GM18508 (cell line): ENCODE data around the gene RACK1.

Source experiments
- ATAC-seq: cut with Tn5 transposase; IDR thresholded peaks from one replicate; pipeline ENCODE4 v1.9.1; 2021; ENCODE audit warnings: moderate number of reproducible peaks; ENCODE audit not compliant: insufficient read depth, unreplicated experiment

Gene RACK1

GRCh38 chr5:181234455-181235306 is 9.0 kb downstream of the RACK1 start:
- no peak for ATAC-seq

DNA sequence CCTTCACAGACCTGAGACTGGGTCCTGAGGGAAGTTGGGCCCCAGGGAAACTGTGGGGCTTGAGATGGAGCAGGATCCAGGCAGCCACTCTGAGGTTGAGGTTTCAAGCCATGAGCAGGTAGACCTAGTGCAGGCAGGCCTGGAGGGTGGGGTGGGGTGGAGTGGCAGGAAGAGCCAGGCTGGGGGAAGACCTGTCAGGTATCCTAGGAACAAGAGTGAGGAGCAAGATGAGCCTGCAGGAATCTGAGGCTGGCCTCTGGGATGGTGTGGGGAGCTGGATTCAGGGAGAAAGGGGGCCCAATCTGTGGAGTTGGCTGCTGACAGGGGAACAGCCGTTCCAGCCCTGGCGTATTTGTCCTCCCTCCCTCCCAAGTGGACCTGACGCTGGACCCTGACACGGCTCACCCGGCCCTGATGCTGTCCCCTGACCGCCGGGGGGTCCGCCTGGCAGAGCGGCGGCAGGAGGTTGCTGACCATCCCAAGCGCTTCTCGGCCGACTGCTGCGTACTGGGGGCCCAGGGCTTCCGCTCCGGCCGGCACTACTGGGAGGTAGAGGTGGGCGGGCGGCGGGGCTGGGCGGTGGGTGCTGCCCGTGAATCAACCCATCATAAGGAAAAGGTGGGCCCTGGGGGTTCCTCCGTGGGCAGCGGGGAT is 9.8 kb downstream of the RACK1 start:
- no peak for ATAC-seq

DNA sequence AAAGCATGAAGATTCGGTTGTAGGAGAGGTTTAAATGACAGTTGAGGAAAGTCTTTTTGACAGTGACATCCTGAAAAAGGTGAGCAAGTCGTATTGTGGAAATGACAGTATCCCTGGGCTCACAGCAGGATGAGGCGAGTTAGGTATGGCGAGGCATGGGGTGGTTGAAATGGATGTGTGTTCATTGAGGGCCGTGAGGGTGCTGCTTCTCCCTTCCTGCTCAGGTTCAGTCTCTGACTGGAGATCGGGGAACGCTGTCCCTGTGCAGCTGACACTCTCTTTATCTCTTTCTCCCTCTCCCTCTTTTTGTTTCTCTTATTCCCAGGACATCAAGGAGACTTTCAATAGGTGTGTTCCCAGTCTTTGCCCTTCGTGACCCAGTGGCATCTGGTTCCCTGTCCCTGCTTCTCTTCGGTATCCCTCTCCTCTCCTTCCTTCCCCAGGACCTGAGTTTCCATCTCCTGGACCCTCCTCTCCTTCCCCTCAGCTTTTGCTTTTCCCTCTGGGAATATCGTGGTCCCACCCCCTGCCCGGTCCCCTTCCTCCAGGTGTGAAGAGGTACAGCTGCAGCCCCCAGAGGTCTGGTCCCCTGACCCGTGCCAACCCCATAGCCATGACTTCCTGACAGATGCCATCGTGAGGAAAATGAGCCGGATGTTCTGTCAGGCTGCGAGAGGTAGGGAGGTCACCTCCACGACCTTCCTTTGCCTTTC is 10.5 kb downstream of the RACK1 start:
- ATAC-seq, result no peak

DNA sequence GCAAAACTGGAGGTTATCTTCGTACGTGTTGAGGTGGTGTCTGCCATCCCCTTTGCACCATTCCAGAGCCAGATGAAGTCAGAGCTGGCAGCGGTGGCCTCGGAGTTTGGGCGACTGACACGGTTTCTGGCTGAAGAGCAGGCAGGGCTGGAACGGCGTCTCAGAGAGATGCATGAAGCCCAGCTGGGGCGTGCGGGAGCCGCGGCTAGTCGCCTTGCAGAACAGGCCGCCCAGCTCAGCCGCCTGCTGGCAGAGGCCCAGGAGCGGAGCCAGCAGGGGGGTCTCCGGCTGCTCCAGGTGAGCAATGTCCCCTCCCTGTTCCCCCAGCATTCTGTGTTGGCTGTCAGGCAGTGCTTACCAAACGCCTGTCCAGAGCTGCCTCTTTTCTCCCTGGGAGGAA is 11.1 kb downstream of the RACK1 start:
- ATAC-seq, result no peak

GRCh38 chr5:181231432-181231831 is 12.3 kb downstream of the RACK1 start:
- ATAC-seq, result no peak

GRCh38 chr5:181230551-181230950 is 13.2 kb downstream of the RACK1 start:
- ATAC-seq, result no peak

GRCh38 chr5:181229996-181230395 is 13.7 kb downstream of the RACK1 start:
- ATAC-seq, result no peak

GRCh38 chr5:181224390-181225229 is 19.1 kb downstream of the RACK1 start:
- ATAC-seq, result no peak

DNA sequence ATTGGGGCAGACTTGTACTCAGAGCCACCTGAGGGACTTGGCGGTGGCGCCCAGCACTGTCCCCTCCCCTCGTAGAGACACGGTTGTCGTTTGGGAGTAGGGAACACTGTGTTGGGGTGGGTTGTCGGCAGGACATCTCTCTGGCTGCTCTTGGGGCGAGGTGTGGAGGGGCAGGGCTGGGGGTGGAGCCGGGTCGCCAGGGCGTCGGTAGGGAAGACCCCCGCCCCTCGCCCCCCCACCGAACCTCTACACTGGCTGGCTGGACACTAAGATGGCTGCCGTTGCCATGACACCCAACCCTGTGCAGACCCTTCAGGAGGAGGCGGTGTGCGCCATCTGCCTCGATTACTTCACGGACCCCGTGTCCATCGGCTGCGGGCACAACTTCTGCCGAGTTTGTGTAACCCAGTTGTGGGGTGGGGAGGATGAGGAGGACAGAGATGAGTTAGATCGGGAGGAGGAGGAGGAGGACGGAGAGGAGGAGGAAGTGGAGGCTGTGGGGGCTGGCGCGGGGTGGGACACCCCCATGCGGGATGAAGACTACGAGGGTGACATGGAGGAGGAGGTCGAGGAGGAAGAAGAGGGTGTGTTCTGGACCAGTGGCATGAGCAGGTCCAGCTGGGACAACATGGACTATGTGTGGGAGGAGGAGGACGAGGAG is 19.8 kb downstream of the RACK1 start:
- no peak for ATAC-seq

GRCh38 chr5:181223058-181223728 is 20.5 kb downstream of the RACK1 start, which contains the start of gene TRIM41:
Gene TRIM41, plus strand, starts transcription at chr5:181223281. Its CDS starts 719 bp downstream, at chr5:181224000.
- ATAC-seq, result peak; percentile 35

GRCh38 chr5:181222630-181223057 is 21.1 kb downstream of the RACK1 start:
- ATAC-seq, result no peak

GRCh38 chr5:181221792-181222629 is 21.7 kb downstream of the RACK1 start:
- ATAC-seq, result peak; percentile 22

- ATAC-seq, result no peak
Measured at GRCh38 chr5:181221105-181221791, 22.5 kb downstream of the RACK1 start.

DNA sequence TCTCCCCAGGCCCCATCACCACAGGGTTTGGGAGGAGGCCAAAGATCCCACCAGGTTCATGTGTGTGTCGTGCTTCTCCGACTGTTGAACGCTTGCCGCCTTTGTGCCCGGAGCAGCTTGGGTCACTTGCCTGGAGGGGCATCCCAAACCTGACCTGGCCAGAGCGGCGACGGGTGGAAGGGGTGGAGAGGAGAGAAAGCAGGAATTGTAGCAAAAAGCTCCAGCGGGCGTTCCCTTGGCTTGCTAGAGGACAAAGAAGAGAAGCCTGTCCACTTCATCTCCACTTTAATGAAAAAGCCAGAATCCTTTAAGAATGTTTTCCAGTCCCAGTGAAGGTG is 23.6 kb downstream of the RACK1 start:
- ATAC-seq, result no peak

DNA sequence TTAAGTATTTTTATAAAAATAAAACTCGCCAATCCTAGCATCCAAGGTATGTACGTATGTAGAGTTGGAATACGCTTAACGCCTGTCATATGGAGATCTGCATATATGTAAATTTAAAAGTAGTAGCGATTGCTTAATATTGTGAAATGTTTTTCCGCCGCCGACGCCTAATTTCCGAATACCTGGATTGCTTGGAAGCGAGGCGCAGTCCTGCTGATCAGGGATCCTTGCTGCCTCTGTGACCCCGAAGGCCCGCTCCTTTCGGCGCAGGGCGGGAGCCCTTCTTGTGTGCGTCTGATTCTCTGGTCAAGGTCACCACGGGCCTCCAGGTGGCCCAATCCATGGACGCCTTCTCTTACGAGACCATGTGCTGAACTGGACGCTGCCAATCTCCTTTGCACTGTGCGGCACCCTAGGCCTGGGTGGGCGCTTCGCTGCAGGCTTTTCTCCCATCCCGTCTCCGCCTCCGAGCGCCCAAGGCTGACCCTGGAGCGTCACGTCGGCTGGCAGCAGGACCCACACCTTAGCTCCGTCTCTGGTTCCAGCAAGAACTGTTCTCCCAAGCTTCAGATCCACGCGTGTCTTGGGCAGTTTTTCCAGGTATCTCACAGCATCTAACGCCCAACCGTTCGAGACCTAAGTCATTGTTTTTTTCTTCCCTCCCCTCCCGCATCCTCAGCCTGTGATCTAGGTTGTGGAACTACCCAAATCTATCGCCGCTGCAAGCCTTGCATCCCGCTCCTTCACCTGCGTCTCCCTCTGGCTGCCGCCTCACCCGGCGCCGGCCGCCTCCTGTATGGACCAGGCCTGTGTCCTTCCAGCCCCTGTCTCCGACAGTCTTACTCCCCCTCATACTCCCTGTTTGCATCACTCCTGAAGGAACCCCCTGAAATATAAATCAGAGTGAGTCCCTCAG is 24.2 kb downstream of the RACK1 start:
- no peak for ATAC-seq

- no peak for ATAC-seq
Measured at GRCh38 chr5:181218795-181219124, 24.9 kb downstream of the RACK1 start.

DNA sequence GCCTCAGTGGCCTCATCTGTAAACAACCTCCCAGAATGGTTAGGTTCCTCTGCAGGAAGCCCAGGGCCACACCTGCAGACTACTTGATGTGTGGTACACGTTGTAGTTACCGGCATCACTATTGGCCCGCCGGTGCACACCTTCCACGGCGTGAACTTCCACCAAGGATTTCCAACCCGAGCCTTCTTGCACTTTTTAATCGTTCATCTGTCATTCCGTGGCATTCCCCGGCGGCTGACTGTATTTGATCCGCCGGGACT is 26.0 kb downstream of the RACK1 start:
- ATAC-seq, result no peak
